Activated T-helper 2 cell treated with anti-CD3 and anti-CD28 coated beads, Interferon-gamma antibody, Interleukin-2, Interleukin-4, amounts not matched to agents 10 μg/mL and 5 μg/mL and 100 μg/mL, durations not matched to agents 14 hours and 24 hours and 36 hours (primary cell): ENCODE data around the gene MPZ. TPM values are rescaled to one million over a fixed set of nuclear protein-coding genes. Genes with fewer than 3 reads are reported as not detected.
"Not testable (repeated sequence)": the region's sequence is repeated elsewhere in the genome, so short reads cannot be mapped to it uniquely, and the experiment has no call there.

ENCODE experiments used
- DNase-seq: peaks from one replicate; pipeline ENCODE4 v3.0.0; 2021; ENCODE audit warnings: low spot score
- H3K27ac Mint-ChIP-seq: one replicate; pipeline ENCODE4 v1.8.0; 2021; ENCODE audit warnings: mixed read lengths
- H3K27me3 Mint-ChIP-seq: one replicate; pipeline ENCODE4 v1.8.0; 2021; ENCODE audit warnings: low read depth, mixed read lengths
- H3K36me3 Mint-ChIP-seq: one replicate; pipeline ENCODE4 v1.8.0; 2021; ENCODE audit warnings: low read depth, mixed read lengths
- H3K4me1 Mint-ChIP-seq: one replicate; pipeline ENCODE4 v1.8.0; 2021; ENCODE audit warnings: low read depth, mixed read lengths
- H3K4me3 Mint-ChIP-seq: one replicate; pipeline ENCODE4 v1.8.0; 2021; ENCODE audit warnings: low read depth, mild to moderate bottlenecking, moderate library complexity, mixed read lengths
- H3K9me3 Mint-ChIP-seq: one replicate; pipeline ENCODE4 v1.8.0; 2021; ENCODE audit warnings: mixed read lengths
- intact Hi-C: fragments of 100-400 bp; cut with micrococcal nuclease; formaldehyde crosslinking; loops from one replicate; pipeline ENCODE4 v1.15.1; 2023
- total RNA-seq: library from RNA; stranded (reverse); gene quantifications from 2 replicates; pipeline ENCODE4 v1.2.3, GENCODE V29; 2022

The MPZ gene
- total RNA-seq, 1 donor from 2014 or later: 4.0 TPM

GRCh38 chr1:161259765-161260164 lies 50.0 kb downstream of the MPZ start:
- peaks cover 31% of the 10 kb centered on the region for H3K9me3 Mint-ChIP-seq
- no peak overlapping the region for H3K27ac Mint-ChIP-seq
- H3K4me3 Mint-ChIP-seq: peak overlapping the region; percentile 43
- H3K36me3 Mint-ChIP-seq: peaks cover 11% of the 10 kb centered on the region
- DNase-seq: no peak
- peaks cover 46% of the 10 kb centered on the region for H3K27me3 Mint-ChIP-seq
- H3K4me1 Mint-ChIP-seq: peaks cover 4% of the 10 kb centered on the region
- intact Hi-C loops: no loop called here

- peaks cover 11% of the 10 kb centered on the region for H3K36me3 Mint-ChIP-seq
- intact Hi-C loops: no loop called here
- peaks cover 31% of the 10 kb centered on the region for H3K9me3 Mint-ChIP-seq
- H3K27me3 Mint-ChIP-seq: peaks cover 46% of the 10 kb centered on the region
- H3K4me1 Mint-ChIP-seq: peaks cover 4% of the 10 kb centered on the region
- no peak for DNase-seq
- H3K4me3 Mint-ChIP-seq: peak overlapping the region; percentile 43
- H3K27ac Mint-ChIP-seq: no peak overlapping the region
Observed at GRCh38 chr1:161259345-161259702, 50.4 kb downstream of the MPZ start.

DNA sequence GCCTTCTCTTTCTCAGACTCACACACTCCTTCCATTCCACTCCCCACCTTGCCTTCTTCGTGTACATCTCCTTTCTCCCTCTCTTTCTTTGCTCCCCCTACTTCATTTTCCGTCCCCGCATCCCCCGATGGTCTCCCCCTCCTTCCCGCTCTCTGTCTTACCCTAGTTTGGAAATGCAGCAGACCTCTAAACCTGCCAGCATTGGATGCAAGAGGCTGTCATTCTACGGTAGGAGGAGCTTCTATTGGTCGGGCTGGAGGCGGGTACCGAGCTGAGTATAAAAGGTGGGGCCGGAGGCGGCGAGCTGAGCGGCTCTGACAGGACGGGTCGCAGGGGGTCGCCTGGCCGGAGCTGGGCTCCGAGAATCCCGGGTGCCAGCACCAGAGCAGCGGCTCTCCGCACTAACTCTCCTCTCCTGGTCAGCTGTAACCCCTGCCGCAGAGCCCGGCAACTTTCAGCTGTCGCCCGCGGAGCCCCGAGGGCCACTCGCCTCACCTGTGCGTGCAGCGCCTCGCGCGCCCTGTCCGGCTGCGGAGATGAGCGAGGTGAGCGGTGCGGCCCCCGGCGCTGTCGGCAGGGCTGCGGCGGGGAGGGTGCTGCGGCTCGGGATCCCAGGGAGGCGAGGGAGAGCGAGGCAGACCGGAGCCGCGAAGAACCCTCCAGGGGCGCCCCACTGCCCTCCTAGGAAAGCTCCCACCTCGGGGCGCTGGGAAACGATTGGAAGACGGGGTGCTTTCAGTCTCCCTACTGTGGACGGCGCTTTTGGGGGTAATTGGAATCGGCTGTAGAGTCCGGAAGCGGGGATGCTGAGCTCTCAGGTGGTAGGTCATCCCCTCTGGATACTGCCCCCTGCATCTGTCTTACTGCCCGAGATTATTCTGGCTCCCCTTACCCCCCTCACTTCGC lies 51.1 kb downstream of the MPZ start, which contains the start of gene PCP4L1:
PCP4L1 (plus strand) TSS at position 307 of the 906 bp plus-strand sequence; CDS start at position 537, 230 bp downstream.
- Mint-ChIP-seq H3K4me3 (peak within 1 kb of the TSS; percentile 62), H3K4me1 (peaks cover 4% of the 10 kb centered on the region), H3K27me3 (peaks cover 46% of the 10 kb centered on the region), H3K9me3 (peaks cover 31% of the 10 kb centered on the region), H3K36me3 (peaks cover 11% of the 10 kb centered on the region), H3K27ac (no peak within 1 kb of the TSS)
- peak; percentile 10 for DNase-seq
- intact Hi-C loops: no loop called here

GRCh38 chr1:161257109-161257508 lies 52.7 kb downstream of the MPZ start:
- intact Hi-C loops, H3K27ac Mint-ChIP-seq, DNase-seq, H3K4me3 Mint-ChIP-seq, H3K4me1 Mint-ChIP-seq: not testable (repeated sequence)
- Mint-ChIP-seq H3K9me3 (peaks cover 31% of the 10 kb centered on the region), H3K27me3 (peaks cover 43% of the 10 kb centered on the region), H3K36me3 (peaks cover 11% of the 10 kb centered on the region)

- Mint-ChIP-seq H3K9me3 (peaks cover 31% of the 10 kb centered on the region), H3K36me3 (peaks cover 11% of the 10 kb centered on the region), H3K27me3 (peaks cover 33% of the 10 kb centered on the region)
- H3K4me3 Mint-ChIP-seq, H3K27ac Mint-ChIP-seq, H3K4me1 Mint-ChIP-seq, DNase-seq, intact Hi-C loops: not testable (repeated sequence)
Observed at GRCh38 chr1:161255955-161256520, 53.7 kb downstream of the MPZ start.

GRCh38 chr1:161255302-161255701 lies 54.5 kb downstream of the MPZ start:
- intact Hi-C loops, H3K27ac Mint-ChIP-seq, DNase-seq, H3K4me1 Mint-ChIP-seq, H3K4me3 Mint-ChIP-seq: not testable (repeated sequence)
- Mint-ChIP-seq H3K9me3 (peaks cover 31% of the 10 kb centered on the region), H3K27me3 (peaks cover 27% of the 10 kb centered on the region), H3K36me3 (peaks cover 11% of the 10 kb centered on the region)

Other genes with a start within 250 kb of the MPZ start
- 161 and 170 TPM in 2 replicates for gene ARHGAP30, start 240.1 kb downstream of the MPZ start, total RNA-seq
- gene NECTIN4, start 220.4 kb downstream of the MPZ start, total RNA-seq: 0.05 TPM in 1 of 2 replicates, not detected in the other
- gene KLHDC9, start 211.6 kb downstream of the MPZ start, total RNA-seq: not detected in 2 replicates
- 138 and 139 TPM in 2 replicates for gene PFDN2, start 191.9 kb downstream of the MPZ start, total RNA-seq
- 47.5 and 48.5 TPM in 2 replicates for gene NIT1, start 191.9 kb downstream of the MPZ start, total RNA-seq
- gene DEDD, start 177.3 kb downstream of the MPZ start, total RNA-seq: 37.5 and 40.3 TPM in 2 replicates
- 91.5 and 91.8 TPM in 2 replicates for gene UFC1, start 156.0 kb downstream of the MPZ start, total RNA-seq
- 31.9 and 33.0 TPM in 2 replicates for gene USP21, start 150.5 kb downstream of the MPZ start, total RNA-seq
- gene PPOX, start 143.5 kb downstream of the MPZ start, total RNA-seq: 35.6 and 36.5 TPM in 2 replicates
- gene B4GALT3, start 132.5 kb downstream of the MPZ start, total RNA-seq: 57.5 and 57.6 TPM in 2 replicates
- 0.05 and 0.09 TPM in 2 replicates for gene ADAMTS4, start 110.9 kb downstream of the MPZ start, total RNA-seq
- 79.0 and 91.5 TPM in 2 replicates for gene NDUFS2, start 107.6 kb downstream of the MPZ start, total RNA-seq
- 0.60 and 0.71 TPM in 2 replicates for gene FCER1G, start 94.7 kb downstream of the MPZ start, total RNA-seq
- not detected in 2 replicates for gene APOA2, start 86.3 kb downstream of the MPZ start, total RNA-seq
- gene TOMM40L, start 83.9 kb downstream of the MPZ start, total RNA-seq: 22.7 and 24.9 TPM in 2 replicates
- gene NR1I3, start 71.8 kb downstream of the MPZ start, total RNA-seq: not detected in 2 replicates
- gene PCP4L1, start 51.2 kb downstream of the MPZ start, total RNA-seq: not detected in 2 replicates
- 186 and 190 TPM in 2 replicates for gene SDHC, start 4.4 kb upstream of the MPZ start, total RNA-seq
- not detected in 2 replicates for gene CFAP126, start 57.9 kb upstream of the MPZ start, total RNA-seq
- 0.50 and 0.60 TPM in 2 replicates for gene FCGR2A, start 195.5 kb upstream of the MPZ start, total RNA-seq
- 4.4 and 4.9 TPM in 2 replicates for gene HSPA6, start 214.6 kb upstream of the MPZ start, total RNA-seq
- gene FCGR3A, start 239.8 kb upstream of the MPZ start, total RNA-seq: not detected in 2 replicates